Measurements from ENCODE around the gene EIF4B. TPM values are rescaled to one million over a fixed set of nuclear protein-coding genes. Genes with fewer than 3 reads are reported as not detected.

The EIF4B gene
- total and polyA plus RNA-seq, 2 experiments from 2014 or later = 141 to 584 TPM

DNA sequence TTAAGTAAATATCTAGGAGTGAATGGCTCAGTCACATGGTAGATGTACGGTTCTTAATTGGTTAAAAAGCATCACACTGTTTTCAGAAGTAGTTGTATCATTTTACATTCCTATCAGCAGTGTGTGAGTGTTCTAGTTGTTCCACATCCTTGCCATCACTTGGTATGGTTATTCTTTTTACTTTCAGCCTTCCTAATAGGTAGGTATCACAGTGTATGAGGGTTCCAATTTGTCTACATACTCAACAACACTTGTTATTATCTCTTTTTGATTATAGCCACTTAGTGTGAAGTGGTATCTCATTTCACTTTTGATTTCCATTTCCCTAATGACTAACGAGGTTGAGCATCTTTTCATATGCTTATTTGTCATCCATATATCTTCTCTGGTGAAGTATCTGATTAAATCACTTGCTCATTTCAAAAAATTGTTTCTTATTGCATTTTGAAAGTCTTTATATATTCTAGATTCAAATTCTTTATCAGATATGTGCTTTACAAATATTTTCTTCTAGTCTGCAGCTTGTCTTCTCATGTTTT lies 76.5 kb downstream of the EIF4B start:
- TF ChIP-seq, protein P1, sequence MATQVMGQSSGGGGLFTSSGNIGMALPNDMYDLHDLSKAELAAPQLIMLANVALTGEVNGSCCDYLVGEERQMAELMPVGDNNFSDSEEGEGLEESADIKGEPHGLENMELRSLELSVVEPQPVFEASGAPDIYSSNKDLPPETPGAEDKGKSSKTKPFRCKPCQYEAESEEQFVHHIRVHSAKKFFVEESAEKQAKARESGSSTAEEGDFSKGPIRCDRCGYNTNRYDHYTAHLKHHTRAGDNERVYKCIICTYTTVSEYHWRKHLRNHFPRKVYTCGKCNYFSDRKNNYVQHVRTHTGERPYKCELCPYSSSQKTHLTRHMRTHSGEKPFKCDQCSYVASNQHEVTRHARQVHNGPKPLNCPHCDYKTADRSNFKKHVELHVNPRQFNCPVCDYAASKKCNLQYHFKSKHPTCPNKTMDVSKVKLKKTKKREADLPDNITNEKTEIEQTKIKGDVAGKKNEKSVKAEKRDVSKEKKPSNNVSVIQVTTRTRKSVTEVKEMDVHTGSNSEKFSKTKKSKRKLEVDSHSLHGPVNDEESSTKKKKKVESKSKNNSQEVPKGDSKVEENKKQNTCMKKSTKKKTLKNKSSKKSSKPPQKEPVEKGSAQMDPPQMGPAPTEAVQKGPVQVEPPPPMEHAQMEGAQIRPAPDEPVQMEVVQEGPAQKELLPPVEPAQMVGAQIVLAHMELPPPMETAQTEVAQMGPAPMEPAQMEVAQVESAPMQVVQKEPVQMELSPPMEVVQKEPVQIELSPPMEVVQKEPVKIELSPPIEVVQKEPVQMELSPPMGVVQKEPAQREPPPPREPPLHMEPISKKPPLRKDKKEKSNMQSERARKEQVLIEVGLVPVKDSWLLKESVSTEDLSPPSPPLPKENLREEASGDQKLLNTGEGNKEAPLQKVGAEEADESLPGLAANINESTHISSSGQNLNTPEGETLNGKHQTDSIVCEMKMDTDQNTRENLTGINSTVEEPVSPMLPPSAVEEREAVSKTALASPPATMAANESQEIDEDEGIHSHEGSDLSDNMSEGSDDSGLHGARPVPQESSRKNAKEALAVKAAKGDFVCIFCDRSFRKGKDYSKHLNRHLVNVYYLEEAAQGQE (IDR thresholded peaks at IDR 0.05; ENCODE audit: unreplicated experiment) = no peak
- TF ChIP-seq, protein P2, sequence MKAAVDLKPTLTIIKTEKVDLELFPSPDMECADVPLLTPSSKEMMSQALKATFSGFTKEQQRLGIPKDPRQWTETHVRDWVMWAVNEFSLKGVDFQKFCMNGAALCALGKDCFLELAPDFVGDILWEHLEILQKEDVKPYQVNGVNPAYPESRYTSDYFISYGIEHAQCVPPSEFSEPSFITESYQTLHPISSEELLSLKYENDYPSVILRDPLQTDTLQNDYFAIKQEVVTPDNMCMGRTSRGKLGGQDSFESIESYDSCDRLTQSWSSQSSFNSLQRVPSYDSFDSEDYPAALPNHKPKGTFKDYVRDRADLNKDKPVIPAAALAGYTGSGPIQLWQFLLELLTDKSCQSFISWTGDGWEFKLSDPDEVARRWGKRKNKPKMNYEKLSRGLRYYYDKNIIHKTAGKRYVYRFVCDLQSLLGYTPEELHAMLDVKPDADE (IDR thresholded peaks at IDR 0.05) = no peak
- TF ChIP-seq, protein P3, sequence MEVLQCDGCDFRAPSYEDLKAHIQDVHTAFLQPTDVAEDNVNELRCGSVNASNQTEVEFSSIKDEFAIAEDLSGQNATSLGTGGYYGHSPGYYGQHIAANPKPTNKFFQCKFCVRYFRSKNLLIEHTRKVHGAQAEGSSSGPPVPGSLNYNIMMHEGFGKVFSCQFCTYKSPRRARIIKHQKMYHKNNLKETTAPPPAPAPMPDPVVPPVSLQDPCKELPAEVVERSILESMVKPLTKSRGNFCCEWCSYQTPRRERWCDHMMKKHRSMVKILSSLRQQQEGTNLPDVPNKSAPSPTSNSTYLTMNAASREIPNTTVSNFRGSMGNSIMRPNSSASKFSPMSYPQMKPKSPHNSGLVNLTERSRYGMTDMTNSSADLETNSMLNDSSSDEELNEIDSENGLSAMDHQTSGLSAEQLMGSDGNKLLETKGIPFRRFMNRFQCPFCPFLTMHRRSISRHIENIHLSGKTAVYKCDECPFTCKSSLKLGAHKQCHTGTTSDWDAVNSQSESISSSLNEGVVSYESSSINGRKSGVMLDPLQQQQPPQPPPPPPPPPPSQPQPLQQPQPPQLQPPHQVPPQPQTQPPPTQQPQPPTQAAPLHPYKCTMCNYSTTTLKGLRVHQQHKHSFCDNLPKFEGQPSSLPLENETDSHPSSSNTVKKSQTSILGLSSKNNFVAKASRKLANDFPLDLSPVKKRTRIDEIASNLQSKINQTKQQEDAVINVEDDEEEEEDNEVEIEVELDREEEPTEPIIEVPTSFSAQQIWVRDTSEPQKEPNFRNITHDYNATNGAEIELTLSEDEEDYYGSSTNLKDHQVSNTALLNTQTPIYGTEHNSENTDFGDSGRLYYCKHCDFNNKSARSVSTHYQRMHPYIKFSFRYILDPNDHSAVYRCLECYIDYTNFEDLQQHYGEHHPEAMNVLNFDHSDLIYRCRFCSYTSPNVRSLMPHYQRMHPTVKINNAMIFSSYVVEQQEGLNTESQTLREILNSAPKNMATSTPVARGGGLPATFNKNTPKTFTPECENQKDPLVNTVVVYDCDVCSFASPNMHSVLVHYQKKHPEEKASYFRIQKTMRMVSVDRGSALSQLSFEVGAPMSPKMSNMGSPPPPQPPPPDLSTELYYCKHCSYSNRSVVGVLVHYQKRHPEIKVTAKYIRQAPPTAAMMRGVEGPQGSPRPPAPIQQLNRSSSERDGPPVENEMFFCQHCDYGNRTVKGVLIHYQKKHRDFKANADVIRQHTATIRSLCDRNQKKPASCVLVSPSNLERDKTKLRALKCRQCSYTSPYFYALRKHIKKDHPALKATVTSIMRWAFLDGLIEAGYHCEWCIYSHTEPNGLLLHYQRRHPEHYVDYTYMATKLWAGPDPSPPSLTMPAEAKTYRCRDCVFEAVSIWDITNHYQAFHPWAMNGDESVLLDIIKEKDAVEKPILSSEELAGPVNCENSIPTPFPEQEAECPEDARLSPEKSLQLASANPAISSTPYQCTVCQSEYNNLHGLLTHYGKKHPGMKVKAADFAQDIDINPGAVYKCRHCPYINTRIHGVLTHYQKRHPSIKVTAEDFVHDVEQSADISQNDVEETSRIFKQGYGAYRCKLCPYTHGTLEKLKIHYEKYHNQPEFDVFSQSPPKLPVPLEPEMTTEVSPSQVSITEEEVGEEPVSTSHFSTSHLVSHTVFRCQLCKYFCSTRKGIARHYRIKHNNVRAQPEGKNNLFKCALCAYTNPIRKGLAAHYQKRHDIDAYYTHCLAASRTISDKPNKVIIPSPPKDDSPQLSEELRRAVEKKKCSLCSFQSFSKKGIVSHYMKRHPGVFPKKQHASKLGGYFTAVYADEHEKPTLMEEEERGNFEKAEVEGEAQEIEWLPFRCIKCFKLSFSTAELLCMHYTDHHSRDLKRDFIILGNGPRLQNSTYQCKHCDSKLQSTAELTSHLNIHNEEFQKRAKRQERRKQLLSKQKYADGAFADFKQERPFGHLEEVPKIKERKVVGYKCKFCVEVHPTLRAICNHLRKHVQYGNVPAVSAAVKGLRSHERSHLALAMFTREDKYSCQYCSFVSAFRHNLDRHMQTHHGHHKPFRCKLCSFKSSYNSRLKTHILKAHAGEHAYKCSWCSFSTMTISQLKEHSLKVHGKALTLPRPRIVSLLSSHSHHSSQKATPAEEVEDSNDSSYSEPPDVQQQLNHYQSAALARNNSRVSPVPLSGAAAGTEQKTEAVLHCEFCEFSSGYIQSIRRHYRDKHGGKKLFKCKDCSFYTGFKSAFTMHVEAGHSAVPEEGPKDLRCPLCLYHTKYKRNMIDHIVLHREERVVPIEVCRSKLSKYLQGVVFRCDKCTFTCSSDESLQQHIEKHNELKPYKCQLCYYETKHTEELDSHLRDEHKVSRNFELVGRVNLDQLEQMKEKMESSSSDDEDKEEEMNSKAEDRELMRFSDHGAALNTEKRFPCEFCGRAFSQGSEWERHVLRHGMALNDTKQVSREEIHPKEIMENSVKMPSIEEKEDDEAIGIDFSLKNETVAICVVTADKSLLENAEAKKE (CRISPR knock-in tag; IDR thresholded peaks at IDR 0.05) = no peak
- no peak for TF ChIP-seq POLR2AphosphoS5 (IDR thresholded peaks at IDR 0.05; ENCODE audit: low read depth)
- no peak for TF ChIP-seq ZNF331 (CRISPR knock-in tag; IDR thresholded peaks at IDR 0.05; ENCODE audit: low read depth)
- TF ChIP-seq JUNB (IDR thresholded peaks at IDR 0.05; ENCODE audit: unreplicated experiment) = no peak
- no peak for TF ChIP-seq STAT1 (IDR thresholded peaks at IDR 0.05; ENCODE audit: unreplicated experiment)
- TF ChIP-seq EZH2 (IDR thresholded peaks at IDR 0.05; ENCODE audit: low read depth, unreplicated experiment) = no peak
- TF ChIP-seq, protein P4, sequence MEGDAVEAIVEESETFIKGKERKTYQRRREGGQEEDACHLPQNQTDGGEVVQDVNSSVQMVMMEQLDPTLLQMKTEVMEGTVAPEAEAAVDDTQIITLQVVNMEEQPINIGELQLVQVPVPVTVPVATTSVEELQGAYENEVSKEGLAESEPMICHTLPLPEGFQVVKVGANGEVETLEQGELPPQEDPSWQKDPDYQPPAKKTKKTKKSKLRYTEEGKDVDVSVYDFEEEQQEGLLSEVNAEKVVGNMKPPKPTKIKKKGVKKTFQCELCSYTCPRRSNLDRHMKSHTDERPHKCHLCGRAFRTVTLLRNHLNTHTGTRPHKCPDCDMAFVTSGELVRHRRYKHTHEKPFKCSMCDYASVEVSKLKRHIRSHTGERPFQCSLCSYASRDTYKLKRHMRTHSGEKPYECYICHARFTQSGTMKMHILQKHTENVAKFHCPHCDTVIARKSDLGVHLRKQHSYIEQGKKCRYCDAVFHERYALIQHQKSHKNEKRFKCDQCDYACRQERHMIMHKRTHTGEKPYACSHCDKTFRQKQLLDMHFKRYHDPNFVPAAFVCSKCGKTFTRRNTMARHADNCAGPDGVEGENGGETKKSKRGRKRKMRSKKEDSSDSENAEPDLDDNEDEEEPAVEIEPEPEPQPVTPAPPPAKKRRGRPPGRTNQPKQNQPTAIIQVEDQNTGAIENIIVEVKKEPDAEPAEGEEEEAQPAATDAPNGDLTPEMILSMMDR (conservative IDR thresholded peaks at IDR 0.05; ENCODE audit: low read depth in 2 of 2) = no peak
- TF ChIP-seq CREB1 (CRISPR knock-in tag; IDR thresholded peaks at IDR 0.05; ENCODE audit: low read depth) = no peak
- TF ChIP-seq ZNF114 (CRISPR knock-in tag; IDR thresholded peaks at IDR 0.05) = no peak
- TF ChIP-seq EZH2phosphoT487 (IDR thresholded peaks at IDR 0.05; ENCODE audit: unreplicated experiment) = no peak
- no peak for TF ChIP-seq NANOG (IDR thresholded peaks at IDR 0.05; ENCODE audit: borderline replicate concordance)
- Histone ChIP-seq H3K4me3 (no peak overlapping the region), H3F3A (replicated peaks; ENCODE audit: low read depth) (peaks cover 16% of the 10 kb centered on the region; the same call in 1 of the 2 replicates), H3K27ac (ENCODE audit: low read depth) (no peak overlapping the region), H3K4me1 (ENCODE audit: insufficient read depth) (peaks cover 8% of the 10 kb centered on the region), H4K20me1 (replicated peaks; ENCODE audit: insufficient read depth) (no peaks in the 10 kb centered on the region), H3K79me2 (replicated peaks; ENCODE audit: insufficient read depth) (no peaks in the 10 kb centered on the region), H2AFZ (no peak overlapping the region), H3K27me3 (ENCODE audit: insufficient read depth) (peaks cover 40% of the 10 kb centered on the region), H3K36me3 (ENCODE audit: insufficient read depth) (no peaks in the 10 kb centered on the region), H3K9me2 (ENCODE audit: insufficient read depth) (no peaks in the 10 kb centered on the region), H3K4me2 (no peak overlapping the region)
- Mint-ChIP-seq H3K27ac (no peak overlapping the region), H3K9me3 (no peaks in the 10 kb centered on the region; the same call in 2 of the 3 replicates), H3K27me3 (ENCODE audit: insufficient read depth, low read depth, poor library complexity) (peaks cover 19% of the 10 kb centered on the region), H3K4me3 (no peak overlapping the region), H3K36me3 (ENCODE audit: low read depth) (no peaks in the 10 kb centered on the region), H3K4me1 (peaks cover 7% of the 10 kb centered on the region; the same call in 2 of the 3 replicates)
- ATAC-seq (no peak), DNase-seq (ENCODE audit: low spot score) (no peak)
